GM23338 (cell line): ENCODE data around the gene IBSP. TPM values are rescaled to one million over a fixed set of nuclear protein-coding genes. Genes with fewer than 3 reads are reported as not detected.

Experiments used
- ATAC-seq: fragments of 200-7000 bp; cut with Tn5 transposase; 3 replicates; pipeline ENCODE4 v1.9.1; 2020
- DNase-seq: peaks from one replicate; pipeline ENCODE4 v3.0.0-alpha.2; 2015; ENCODE audit warnings: low spot score
- H2AFZ ChIP-seq: fragments of 200-600 bp; sonication (generic); 2 replicates; pipeline ENCODE4 v1.8.0; 2016; ENCODE audit warnings: antibody characterized with exemption, mild to moderate bottlenecking, moderate library complexity
- H3F3A ChIP-seq: fragments of 200-600 bp; sonication (generic); replicated peaks from 2 replicates; pipeline ENCODE4 v1.8.0; 2017; ENCODE audit warnings: antibody characterized with exemption, mixed run types, low read depth
- H3K27ac ChIP-seq: fragments of 200-600 bp; sonication (generic); 2 replicates; pipeline ENCODE4 v1.6.1; 2016; ENCODE audit warnings: low read depth
- H3K27me3 ChIP-seq: fragments of 200-600 bp; sonication (generic); 2 replicates; pipeline ENCODE4 v1.8.0; 2016; ENCODE audit warnings: mild to moderate bottlenecking, mixed run types, moderate library complexity; ENCODE audit not compliant: insufficient read depth
- H3K36me3 ChIP-seq: fragments of 200-600 bp; sonication (generic); 2 replicates; pipeline ENCODE4 v1.8.0; 2016; ENCODE audit warnings: mild to moderate bottlenecking; ENCODE audit not compliant: insufficient read depth
- H3K4me1 ChIP-seq: fragments of 200-600 bp; sonication (generic); 2 replicates; pipeline ENCODE4 v1.8.0; 2016; ENCODE audit warnings: mild to moderate bottlenecking, moderate library complexity; ENCODE audit not compliant: insufficient read depth
- H3K4me2 ChIP-seq: fragments of 200-600 bp; sonication (generic); 2 replicates; pipeline ENCODE4 v1.7.1; 2017; ENCODE audit warnings: mixed run types
- H3K4me3 ChIP-seq: fragments of 200-600 bp; sonication (generic); 2 replicates; pipeline ENCODE4 v1.6.1; 2016; ENCODE audit warnings: mixed run types
- H3K79me2 ChIP-seq: fragments of 200-600 bp; sonication (generic); replicated peaks from 2 replicates; pipeline ENCODE4 v1.8.0; 2017; ENCODE audit warnings: mild to moderate bottlenecking; ENCODE audit not compliant: insufficient read depth
- H3K9me2 ChIP-seq: fragments of 200-600 bp; sonication (generic); 2 replicates; pipeline ENCODE4 v1.8.0; 2017; ENCODE audit not compliant: insufficient read depth
- H4K20me1 ChIP-seq: fragments of 200-600 bp; sonication (generic); replicated peaks from 2 replicates; pipeline ENCODE4 v1.8.0; 2017; ENCODE audit warnings: mild to moderate bottlenecking; ENCODE audit not compliant: insufficient read depth
- H3K27ac Mint-ChIP-seq: 2 replicates; pipeline ENCODE4 v1.8.0; 2020; ENCODE audit warnings: inconsistent platforms, mild to moderate bottlenecking, moderate library complexity, mixed read lengths
- H3K27me3 Mint-ChIP-seq: 3 replicates; pipeline ENCODE4 v1.8.0; 2022; ENCODE audit warnings: low read depth, mild to moderate bottlenecking, moderate library complexity, mixed read lengths, inconsistent platforms; ENCODE audit not compliant: insufficient read depth, poor library complexity
- H3K36me3 Mint-ChIP-seq: 3 replicates; pipeline ENCODE4 v1.8.0; 2021; ENCODE audit warnings: low read depth, mild to moderate bottlenecking, inconsistent platforms, moderate library complexity, mixed read lengths
- H3K4me1 Mint-ChIP-seq: 3 replicates; pipeline ENCODE4 v1.8.0; 2020; ENCODE audit warnings: mild to moderate bottlenecking, inconsistent platforms, mixed read lengths
- H3K4me3 Mint-ChIP-seq: 3 replicates; pipeline ENCODE4 v1.8.0; 2021; ENCODE audit warnings: moderate library complexity, mild to moderate bottlenecking, inconsistent platforms, mixed read lengths
- H3K9me3 Mint-ChIP-seq: 3 replicates; pipeline ENCODE4 v1.8.0; 2020; ENCODE audit warnings: moderate library complexity, mild to moderate bottlenecking, inconsistent platforms, mixed read lengths
- JUNB ChIP-seq: IDR thresholded peaks from one replicate; pipeline ENCODE4 v1.6.1; 2016; ENCODE audit warnings: antibody characterized with exemption; ENCODE audit not compliant: unreplicated experiment
- STAT1 ChIP-seq: IDR thresholded peaks from one replicate; pipeline ENCODE4 v1.6.1; 2016; ENCODE audit warnings: antibody characterized with exemption; ENCODE audit not compliant: unreplicated experiment
- ZNF114 ChIP-seq: fragments of 250-450 bp; sonication (Bioruptor Pico); IDR thresholded peaks from 2 replicates; pipeline ENCODE4 v1.5.0; 2020; ENCODE audit warnings: mild to moderate bottlenecking, moderate library complexity
- ZNF331 ChIP-seq: fragments of 250-450 bp; sonication (Bioruptor Pico); IDR thresholded peaks from 2 replicates; pipeline ENCODE4 v1.5.0; 2020; ENCODE audit warnings: low read depth, mild to moderate bottlenecking, moderate library complexity
- polyA plus RNA-seq: library from polyadenylated mRNA; unstranded; fragments of >200 nt; fragmentation: Nextera tagmentation; extraction: Ambion mirVana; gene quantifications from 2 replicates; pipeline ENCODE4 v1.2.1, GENCODE V29; 2016
- total RNA-seq: library from RNA; depleted of rRNA; stranded (reverse); fragments of >200 nt; shearing (Covaris generic); gene quantifications from 2 replicates; pipeline ENCODE4 v1.2.3, GENCODE V29; 2014
- TF ChIP-seq, protein P1 (sequence below), 2 experiments: fragments of 200-600 bp in 1 of 2; sonication (generic) in 1 of 2; conservative IDR thresholded peaks; 2 replicates each; pipeline versions ENCODE4 v1.5.1 to v1.6.1; 2016 to 2017; ENCODE audit warnings: antibody characterized with exemption in 2 of 2, low read depth in 2 of 2, mild to moderate bottlenecking in 2 of 2, moderate library complexity in 1 of 2
- TF ChIP-seq, protein P2 (sequence below): IDR thresholded peaks from 2 replicates; pipeline ENCODE4 v1.6.1; 2016; ENCODE audit warnings: antibody characterized with exemption
- TF ChIP-seq, protein P3 (sequence below): IDR thresholded peaks from one replicate; pipeline ENCODE4 v1.6.1; 2018; ENCODE audit warnings: antibody characterized with exemption; ENCODE audit not compliant: unreplicated experiment
- TF ChIP-seq, protein P4 (sequence below): fragments of 250-450 bp; sonication (Bioruptor Pico); IDR thresholded peaks from 2 replicates; pipeline ENCODE4 v1.5.0; 2020; ENCODE audit warnings: mild to moderate bottlenecking, moderate library complexity

The IBSP gene
- total and polyA plus RNA-seq, 2 experiments from 2014 or later = not detected

DNA sequence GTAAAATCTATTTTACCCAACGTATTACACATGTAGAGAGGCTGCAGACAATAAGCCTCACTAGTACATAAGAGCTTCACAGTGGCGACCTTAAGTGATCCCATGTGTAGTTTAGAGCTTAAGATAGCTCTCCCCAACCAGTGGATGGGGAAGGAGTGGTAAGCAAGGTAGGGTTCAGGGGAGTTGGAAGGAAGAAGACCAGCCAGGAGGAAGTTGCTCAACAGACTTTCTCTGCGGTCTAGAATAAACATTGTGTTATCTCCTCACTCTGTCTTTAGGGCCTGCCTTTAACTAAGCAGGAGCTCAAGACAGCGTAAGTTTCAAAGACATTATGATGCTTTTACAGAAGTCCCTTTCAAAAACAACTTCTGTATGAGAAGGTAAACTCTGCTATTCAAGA is 50.3 kb downstream of the IBSP start:
- Mint-ChIP-seq H3K27me3 (no peaks in the 10 kb centered on the region), H3K4me1 (peaks cover 33% of the 10 kb centered on the region), H3K9me3 (no peaks in the 10 kb centered on the region), H3K36me3 (no peaks in the 10 kb centered on the region; the same call in 2 of the 3 replicates), H3K27ac (no peak overlapping the region), H3K4me3 (no peak overlapping the region)
- no peaks in the 10 kb centered on the region for H3K79me2 ChIP-seq
- H3K27me3 ChIP-seq = no peaks in the 10 kb centered on the region
- DNase-seq (no peak), ATAC-seq (no peak)
- no peak overlapping the region for H2AFZ ChIP-seq
- H3K27ac ChIP-seq = no peak overlapping the region
- no peak overlapping the region for H3K4me3 ChIP-seq
- H3K9me2 ChIP-seq = no peaks in the 10 kb centered on the region
- H3F3A ChIP-seq = no peaks in the 10 kb centered on the region
- H3K4me1 ChIP-seq = peaks cover 17% of the 10 kb centered on the region
- TF ChIP-seq ZNF114 (CRISPR knock-in tag) (no peak), STAT1 (no peak), JUNB (no peak), ZNF331 (CRISPR knock-in tag) (no peak)
- TF ChIP-seq, protein P1, sequence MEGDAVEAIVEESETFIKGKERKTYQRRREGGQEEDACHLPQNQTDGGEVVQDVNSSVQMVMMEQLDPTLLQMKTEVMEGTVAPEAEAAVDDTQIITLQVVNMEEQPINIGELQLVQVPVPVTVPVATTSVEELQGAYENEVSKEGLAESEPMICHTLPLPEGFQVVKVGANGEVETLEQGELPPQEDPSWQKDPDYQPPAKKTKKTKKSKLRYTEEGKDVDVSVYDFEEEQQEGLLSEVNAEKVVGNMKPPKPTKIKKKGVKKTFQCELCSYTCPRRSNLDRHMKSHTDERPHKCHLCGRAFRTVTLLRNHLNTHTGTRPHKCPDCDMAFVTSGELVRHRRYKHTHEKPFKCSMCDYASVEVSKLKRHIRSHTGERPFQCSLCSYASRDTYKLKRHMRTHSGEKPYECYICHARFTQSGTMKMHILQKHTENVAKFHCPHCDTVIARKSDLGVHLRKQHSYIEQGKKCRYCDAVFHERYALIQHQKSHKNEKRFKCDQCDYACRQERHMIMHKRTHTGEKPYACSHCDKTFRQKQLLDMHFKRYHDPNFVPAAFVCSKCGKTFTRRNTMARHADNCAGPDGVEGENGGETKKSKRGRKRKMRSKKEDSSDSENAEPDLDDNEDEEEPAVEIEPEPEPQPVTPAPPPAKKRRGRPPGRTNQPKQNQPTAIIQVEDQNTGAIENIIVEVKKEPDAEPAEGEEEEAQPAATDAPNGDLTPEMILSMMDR (conservative IDR thresholded peaks at IDR 0.05; ENCODE audit: low read depth in 2 of 2) = no peak
- TF ChIP-seq, protein P2, sequence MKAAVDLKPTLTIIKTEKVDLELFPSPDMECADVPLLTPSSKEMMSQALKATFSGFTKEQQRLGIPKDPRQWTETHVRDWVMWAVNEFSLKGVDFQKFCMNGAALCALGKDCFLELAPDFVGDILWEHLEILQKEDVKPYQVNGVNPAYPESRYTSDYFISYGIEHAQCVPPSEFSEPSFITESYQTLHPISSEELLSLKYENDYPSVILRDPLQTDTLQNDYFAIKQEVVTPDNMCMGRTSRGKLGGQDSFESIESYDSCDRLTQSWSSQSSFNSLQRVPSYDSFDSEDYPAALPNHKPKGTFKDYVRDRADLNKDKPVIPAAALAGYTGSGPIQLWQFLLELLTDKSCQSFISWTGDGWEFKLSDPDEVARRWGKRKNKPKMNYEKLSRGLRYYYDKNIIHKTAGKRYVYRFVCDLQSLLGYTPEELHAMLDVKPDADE = no peak
- TF ChIP-seq, protein P3, sequence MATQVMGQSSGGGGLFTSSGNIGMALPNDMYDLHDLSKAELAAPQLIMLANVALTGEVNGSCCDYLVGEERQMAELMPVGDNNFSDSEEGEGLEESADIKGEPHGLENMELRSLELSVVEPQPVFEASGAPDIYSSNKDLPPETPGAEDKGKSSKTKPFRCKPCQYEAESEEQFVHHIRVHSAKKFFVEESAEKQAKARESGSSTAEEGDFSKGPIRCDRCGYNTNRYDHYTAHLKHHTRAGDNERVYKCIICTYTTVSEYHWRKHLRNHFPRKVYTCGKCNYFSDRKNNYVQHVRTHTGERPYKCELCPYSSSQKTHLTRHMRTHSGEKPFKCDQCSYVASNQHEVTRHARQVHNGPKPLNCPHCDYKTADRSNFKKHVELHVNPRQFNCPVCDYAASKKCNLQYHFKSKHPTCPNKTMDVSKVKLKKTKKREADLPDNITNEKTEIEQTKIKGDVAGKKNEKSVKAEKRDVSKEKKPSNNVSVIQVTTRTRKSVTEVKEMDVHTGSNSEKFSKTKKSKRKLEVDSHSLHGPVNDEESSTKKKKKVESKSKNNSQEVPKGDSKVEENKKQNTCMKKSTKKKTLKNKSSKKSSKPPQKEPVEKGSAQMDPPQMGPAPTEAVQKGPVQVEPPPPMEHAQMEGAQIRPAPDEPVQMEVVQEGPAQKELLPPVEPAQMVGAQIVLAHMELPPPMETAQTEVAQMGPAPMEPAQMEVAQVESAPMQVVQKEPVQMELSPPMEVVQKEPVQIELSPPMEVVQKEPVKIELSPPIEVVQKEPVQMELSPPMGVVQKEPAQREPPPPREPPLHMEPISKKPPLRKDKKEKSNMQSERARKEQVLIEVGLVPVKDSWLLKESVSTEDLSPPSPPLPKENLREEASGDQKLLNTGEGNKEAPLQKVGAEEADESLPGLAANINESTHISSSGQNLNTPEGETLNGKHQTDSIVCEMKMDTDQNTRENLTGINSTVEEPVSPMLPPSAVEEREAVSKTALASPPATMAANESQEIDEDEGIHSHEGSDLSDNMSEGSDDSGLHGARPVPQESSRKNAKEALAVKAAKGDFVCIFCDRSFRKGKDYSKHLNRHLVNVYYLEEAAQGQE = no peak
- TF ChIP-seq, protein P4, sequence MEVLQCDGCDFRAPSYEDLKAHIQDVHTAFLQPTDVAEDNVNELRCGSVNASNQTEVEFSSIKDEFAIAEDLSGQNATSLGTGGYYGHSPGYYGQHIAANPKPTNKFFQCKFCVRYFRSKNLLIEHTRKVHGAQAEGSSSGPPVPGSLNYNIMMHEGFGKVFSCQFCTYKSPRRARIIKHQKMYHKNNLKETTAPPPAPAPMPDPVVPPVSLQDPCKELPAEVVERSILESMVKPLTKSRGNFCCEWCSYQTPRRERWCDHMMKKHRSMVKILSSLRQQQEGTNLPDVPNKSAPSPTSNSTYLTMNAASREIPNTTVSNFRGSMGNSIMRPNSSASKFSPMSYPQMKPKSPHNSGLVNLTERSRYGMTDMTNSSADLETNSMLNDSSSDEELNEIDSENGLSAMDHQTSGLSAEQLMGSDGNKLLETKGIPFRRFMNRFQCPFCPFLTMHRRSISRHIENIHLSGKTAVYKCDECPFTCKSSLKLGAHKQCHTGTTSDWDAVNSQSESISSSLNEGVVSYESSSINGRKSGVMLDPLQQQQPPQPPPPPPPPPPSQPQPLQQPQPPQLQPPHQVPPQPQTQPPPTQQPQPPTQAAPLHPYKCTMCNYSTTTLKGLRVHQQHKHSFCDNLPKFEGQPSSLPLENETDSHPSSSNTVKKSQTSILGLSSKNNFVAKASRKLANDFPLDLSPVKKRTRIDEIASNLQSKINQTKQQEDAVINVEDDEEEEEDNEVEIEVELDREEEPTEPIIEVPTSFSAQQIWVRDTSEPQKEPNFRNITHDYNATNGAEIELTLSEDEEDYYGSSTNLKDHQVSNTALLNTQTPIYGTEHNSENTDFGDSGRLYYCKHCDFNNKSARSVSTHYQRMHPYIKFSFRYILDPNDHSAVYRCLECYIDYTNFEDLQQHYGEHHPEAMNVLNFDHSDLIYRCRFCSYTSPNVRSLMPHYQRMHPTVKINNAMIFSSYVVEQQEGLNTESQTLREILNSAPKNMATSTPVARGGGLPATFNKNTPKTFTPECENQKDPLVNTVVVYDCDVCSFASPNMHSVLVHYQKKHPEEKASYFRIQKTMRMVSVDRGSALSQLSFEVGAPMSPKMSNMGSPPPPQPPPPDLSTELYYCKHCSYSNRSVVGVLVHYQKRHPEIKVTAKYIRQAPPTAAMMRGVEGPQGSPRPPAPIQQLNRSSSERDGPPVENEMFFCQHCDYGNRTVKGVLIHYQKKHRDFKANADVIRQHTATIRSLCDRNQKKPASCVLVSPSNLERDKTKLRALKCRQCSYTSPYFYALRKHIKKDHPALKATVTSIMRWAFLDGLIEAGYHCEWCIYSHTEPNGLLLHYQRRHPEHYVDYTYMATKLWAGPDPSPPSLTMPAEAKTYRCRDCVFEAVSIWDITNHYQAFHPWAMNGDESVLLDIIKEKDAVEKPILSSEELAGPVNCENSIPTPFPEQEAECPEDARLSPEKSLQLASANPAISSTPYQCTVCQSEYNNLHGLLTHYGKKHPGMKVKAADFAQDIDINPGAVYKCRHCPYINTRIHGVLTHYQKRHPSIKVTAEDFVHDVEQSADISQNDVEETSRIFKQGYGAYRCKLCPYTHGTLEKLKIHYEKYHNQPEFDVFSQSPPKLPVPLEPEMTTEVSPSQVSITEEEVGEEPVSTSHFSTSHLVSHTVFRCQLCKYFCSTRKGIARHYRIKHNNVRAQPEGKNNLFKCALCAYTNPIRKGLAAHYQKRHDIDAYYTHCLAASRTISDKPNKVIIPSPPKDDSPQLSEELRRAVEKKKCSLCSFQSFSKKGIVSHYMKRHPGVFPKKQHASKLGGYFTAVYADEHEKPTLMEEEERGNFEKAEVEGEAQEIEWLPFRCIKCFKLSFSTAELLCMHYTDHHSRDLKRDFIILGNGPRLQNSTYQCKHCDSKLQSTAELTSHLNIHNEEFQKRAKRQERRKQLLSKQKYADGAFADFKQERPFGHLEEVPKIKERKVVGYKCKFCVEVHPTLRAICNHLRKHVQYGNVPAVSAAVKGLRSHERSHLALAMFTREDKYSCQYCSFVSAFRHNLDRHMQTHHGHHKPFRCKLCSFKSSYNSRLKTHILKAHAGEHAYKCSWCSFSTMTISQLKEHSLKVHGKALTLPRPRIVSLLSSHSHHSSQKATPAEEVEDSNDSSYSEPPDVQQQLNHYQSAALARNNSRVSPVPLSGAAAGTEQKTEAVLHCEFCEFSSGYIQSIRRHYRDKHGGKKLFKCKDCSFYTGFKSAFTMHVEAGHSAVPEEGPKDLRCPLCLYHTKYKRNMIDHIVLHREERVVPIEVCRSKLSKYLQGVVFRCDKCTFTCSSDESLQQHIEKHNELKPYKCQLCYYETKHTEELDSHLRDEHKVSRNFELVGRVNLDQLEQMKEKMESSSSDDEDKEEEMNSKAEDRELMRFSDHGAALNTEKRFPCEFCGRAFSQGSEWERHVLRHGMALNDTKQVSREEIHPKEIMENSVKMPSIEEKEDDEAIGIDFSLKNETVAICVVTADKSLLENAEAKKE (CRISPR knock-in tag) = no peak
- H4K20me1 ChIP-seq = no peaks in the 10 kb centered on the region
- no peak overlapping the region for H3K4me2 ChIP-seq
- no peaks in the 10 kb centered on the region for H3K36me3 ChIP-seq
